Stimulated activated naive CD8-positive, alpha-beta T cell treated with anti-CD3 and anti-CD28 coated beads, Interleukin-15, amount 100 ng/mL, for 72 hours (primary cell): ENCODE data around the gene CCDC81.

Source experiments
- ATAC-seq: fragments of 150-1000 bp; cut with Tn5 transposase; 2 replicates; pipeline ENCODE4 v1.10.0; 2021; ENCODE audit warnings: mild to moderate bottlenecking, moderate library complexity
- DNase-seq, 2 donors: peaks; one replicate each; pipeline ENCODE4 v3.0.0; 2021 to 2022
- H3K27ac Mint-ChIP-seq, 2 donors: one replicate each; pipeline ENCODE4 v1.8.0; 2022; ENCODE audit warnings: mild to moderate bottlenecking in 2 of 2, mixed read lengths in 2 of 2, moderate library complexity in 2 of 2
- H3K27me3 Mint-ChIP-seq: one replicate; pipeline ENCODE4 v1.8.0; 2022; ENCODE audit warnings: mixed read lengths
- H3K4me1 Mint-ChIP-seq: one replicate; pipeline ENCODE4 v1.8.0; 2022; ENCODE audit warnings: mild to moderate bottlenecking, mixed read lengths
- H3K4me3 Mint-ChIP-seq, 2 donors: one replicate each; pipeline ENCODE4 v1.8.0; 2022; ENCODE audit warnings: mild to moderate bottlenecking in 2 of 2, mixed read lengths in 2 of 2, moderate library complexity in 1 of 2
- H3K9me3 Mint-ChIP-seq, 2 donors: one replicate each; pipeline ENCODE4 v1.8.0; 2022; ENCODE audit warnings: mixed read lengths in 2 of 2

Gene CCDC81

GRCh38 chr11:86374069-86374468, 618 bp upstream of the CCDC81 start:
- Mint-ChIP-seq H3K4me1 (peaks cover 14% of the 10 kb centered on the region), H3K27me3 (peaks cover 32% of the 10 kb centered on the region), H3K27ac (no peak overlapping the region), H3K4me3 (no peak overlapping the region), H3K9me3 (peaks cover 11 to 36% of the 10 kb centered on the region in 2 donors)
- no peak for DNase-seq
- ATAC-seq, result no peak

GRCh38 chr11:86377972-86378371, 3.3 kb downstream of the CCDC81 start:
- Mint-ChIP-seq H3K27me3 (peaks cover 32% of the 10 kb centered on the region), H3K27ac (no peak overlapping the region), H3K4me1 (no peaks in the 10 kb centered on the region)

GRCh38 chr11:86380295-86381059, 5.8 kb downstream of the CCDC81 start:
- Mint-ChIP-seq H3K4me3 (no peak overlapping the region), H3K27ac (no peak overlapping the region), H3K27me3 (peaks cover 13% of the 10 kb centered on the region), H3K9me3 (peaks cover 11 to 17% of the 10 kb centered on the region in 2 donors), H3K4me1 (no peaks in the 10 kb centered on the region)
- ATAC-seq, result no peak
- DNase-seq, result no peak

More at GRCh38 chr11:86377972-86378371, 3.3 kb downstream of the CCDC81 start:
- Mint-ChIP-seq H3K9me3 (peaks cover 11 to 27% of the 10 kb centered on the region in 2 donors), H3K4me3 (no peak overlapping the region)
- ATAC-seq, result no peak
- no peak for DNase-seq

- H3K27ac Mint-ChIP-seq, result no peak overlapping the region
- no peak overlapping the region for H3K4me3 Mint-ChIP-seq
- no peaks in the 10 kb centered on the region for H3K4me1 Mint-ChIP-seq
- no peaks in the 10 kb centered on the region for H3K9me3 Mint-ChIP-seq
- DNase-seq, result no peak
- ATAC-seq, result no peak
- no peaks in the 10 kb centered on the region for H3K27me3 Mint-ChIP-seq
Measured at GRCh38 chr11:86383041-86383955, 8.6 kb downstream of the CCDC81 start.

GRCh38 chr11:86386283-86386682, 11.6 kb downstream of the CCDC81 start:
- Mint-ChIP-seq H3K27ac (no peak overlapping the region), H3K4me3 (no peak overlapping the region), H3K27me3 (no peaks in the 10 kb centered on the region), H3K9me3 (no peaks in the 10 kb centered on the region), H3K4me1 (no peaks in the 10 kb centered on the region)
- no peak for ATAC-seq
- no peak for DNase-seq

- Mint-ChIP-seq H3K27me3 (no peaks in the 10 kb centered on the region), H3K9me3 (no peaks in the 10 kb centered on the region), H3K27ac (no peak overlapping the region), H3K4me3 (no peak overlapping the region), H3K4me1 (no peaks in the 10 kb centered on the region)
- ATAC-seq (no peak), DNase-seq (no peak)
Measured at GRCh38 chr11:86386746-86387145, 12.1 kb downstream of the CCDC81 start.

GRCh38 chr11:86388198-86388597, 13.5 kb downstream of the CCDC81 start:
- Mint-ChIP-seq H3K9me3 (no peaks in the 10 kb centered on the region), H3K27me3 (no peaks in the 10 kb centered on the region), H3K4me1 (no peaks in the 10 kb centered on the region), H3K4me3 (no peak overlapping the region), H3K27ac (peak overlapping the region in 1 of 2 donors; percentile 65)
- ATAC-seq (no peak), DNase-seq (no peak)

- Mint-ChIP-seq H3K4me1 (no peaks in the 10 kb centered on the region), H3K9me3 (no peaks in the 10 kb centered on the region), H3K4me3 (no peak overlapping the region), H3K27ac (no peak overlapping the region), H3K27me3 (no peaks in the 10 kb centered on the region)
- DNase-seq (no peak), ATAC-seq (no peak)
Measured at GRCh38 chr11:86390487-86390886, 15.8 kb downstream of the CCDC81 start.

GRCh38 chr11:86395061-86395551, 20.4 kb downstream of the CCDC81 start:
- Mint-ChIP-seq H3K9me3 (peaks cover 0 to 5% of the 10 kb centered on the region in 2 donors), H3K27me3 (no peaks in the 10 kb centered on the region), H3K4me3 (no peak overlapping the region), H3K4me1 (no peaks in the 10 kb centered on the region), H3K27ac (no peak overlapping the region)
- ATAC-seq (no peak), DNase-seq (no peak)

- DNase-seq, result no peak
- Mint-ChIP-seq H3K4me1 (no peaks in the 10 kb centered on the region), H3K27ac (no peak overlapping the region), H3K27me3 (no peaks in the 10 kb centered on the region), H3K9me3 (peaks cover 0 to 5% of the 10 kb centered on the region in 2 donors), H3K4me3 (no peak overlapping the region)
- ATAC-seq, result no peak
Measured at GRCh38 chr11:86396396-86396795, 21.7 kb downstream of the CCDC81 start.

GRCh38 chr11:86397351-86397750, 22.7 kb downstream of the CCDC81 start:
- Mint-ChIP-seq H3K4me1 (no peaks in the 10 kb centered on the region), H3K9me3 (peaks cover 0 to 5% of the 10 kb centered on the region in 2 donors), H3K27me3 (no peaks in the 10 kb centered on the region), H3K27ac (no peak overlapping the region), H3K4me3 (no peak overlapping the region)
- ATAC-seq (no peak), DNase-seq (no peak)

GRCh38 chr11:86398106-86398505, 23.4 kb downstream of the CCDC81 start:
- DNase-seq (no peak), ATAC-seq (no peak)
- H3K27me3 Mint-ChIP-seq, result no peaks in the 10 kb centered on the region
- no peaks in the 10 kb centered on the region for H3K4me1 Mint-ChIP-seq
- H3K9me3 Mint-ChIP-seq, result peaks cover 0 to 5% of the 10 kb centered on the region in 2 donors
- H3K4me3 Mint-ChIP-seq, result no peak overlapping the region
- no peak overlapping the region for H3K27ac Mint-ChIP-seq

GRCh38 chr11:86403458-86403857, 28.8 kb downstream of the CCDC81 start:
- H3K4me3 Mint-ChIP-seq, result no peak overlapping the region
- H3K4me1 Mint-ChIP-seq, result no peaks in the 10 kb centered on the region
- ATAC-seq (no peak), DNase-seq (no peak)
- no peaks in the 10 kb centered on the region for H3K27me3 Mint-ChIP-seq
- peaks cover 0 to 5% of the 10 kb centered on the region in 2 donors for H3K9me3 Mint-ChIP-seq
- H3K27ac Mint-ChIP-seq, result no peak overlapping the region

- no peak overlapping the region for H3K4me3 Mint-ChIP-seq
- H3K4me1 Mint-ChIP-seq, result no peaks in the 10 kb centered on the region
- ATAC-seq (no peak), DNase-seq (no peak)
- H3K9me3 Mint-ChIP-seq, result no peaks in the 10 kb centered on the region
- no peak overlapping the region for H3K27ac Mint-ChIP-seq
- H3K27me3 Mint-ChIP-seq, result no peaks in the 10 kb centered on the region
Measured at GRCh38 chr11:86408845-86409244, 34.2 kb downstream of the CCDC81 start.

- ATAC-seq (no peak), DNase-seq (no peak)
- H3K4me3 Mint-ChIP-seq, result no peak overlapping the region
- H3K27ac Mint-ChIP-seq, result no peak overlapping the region
- no peaks in the 10 kb centered on the region for H3K9me3 Mint-ChIP-seq
- peaks cover 11% of the 10 kb centered on the region for H3K4me1 Mint-ChIP-seq
- H3K27me3 Mint-ChIP-seq, result no peaks in the 10 kb centered on the region
Measured at GRCh38 chr11:86414032-86414431, 39.3 kb downstream of the CCDC81 start.

- H3K4me1 Mint-ChIP-seq, result peaks cover 11% of the 10 kb centered on the region
- no peaks in the 10 kb centered on the region for H3K9me3 Mint-ChIP-seq
- no peak overlapping the region for H3K27ac Mint-ChIP-seq
- no peak overlapping the region for H3K4me3 Mint-ChIP-seq
- DNase-seq, result no peak
- ATAC-seq, result no peak
- no peaks in the 10 kb centered on the region for H3K27me3 Mint-ChIP-seq
Measured at GRCh38 chr11:86415026-86415425, 40.3 kb downstream of the CCDC81 start.
